HepG2 (cell line): ENCODE data around the gene PMPCB. TPM values are rescaled to one million over a fixed set of nuclear protein-coding genes. Genes with fewer than 3 reads are reported as not detected.

ENCODE experiments used
- CCDC6 ChIP-seq: sonication (generic); formaldehyde crosslinking; IDR thresholded peaks from 2 replicates; pipeline ENCODE4 v1.8.1; 2022; ENCODE audit warnings: mild to moderate bottlenecking, missing genetic modification reagents, moderate library complexity
- FOXA1 ChIP-seq, 2 experiments: fragments of 450-650 bp in 1 of 2; sonication (generic) in 1 of 2; formaldehyde crosslinking in 1 of 2; IDR thresholded peaks; 2 replicates each; pipeline versions ENCODE4 v1.4.0 to v1.6.1; 2016 to 2020; ENCODE audit warnings: missing genetic modification reagents in 1 of 2
- FOXP1 ChIP-seq, 2 experiments: fragments of 450-650 bp in 1 of 2; IDR thresholded peaks; 2 replicates each; pipeline ENCODE4 v1.6.1; 2017 to 2018; ENCODE audit warnings: antibody characterized with exemption in 1 of 2
- PITX1 ChIP-seq: sonication (generic); formaldehyde crosslinking; IDR thresholded peaks from 2 replicates; pipeline ENCODE4 v1.5.1; 2020; ENCODE audit warnings: mild to moderate bottlenecking, missing genetic modification reagents
- ZNF274 ChIP-seq: sonication (generic); formaldehyde crosslinking; IDR thresholded peaks from 2 replicates; pipeline ENCODE4 v1.5.1; 2020; ENCODE audit warnings: mild to moderate bottlenecking, missing genetic modification reagents
- ZNF589 ChIP-seq: sonication (generic); formaldehyde crosslinking; conservative IDR thresholded peaks from 2 replicates; pipeline ENCODE4 v1.8.0; 2022; ENCODE audit warnings: mild to moderate bottlenecking, moderate library complexity, missing genetic modification reagents
- ZNF629 ChIP-seq: sonication (generic); formaldehyde crosslinking; conservative IDR thresholded peaks from 2 replicates; pipeline ENCODE4 v1.5.0; 2020; ENCODE audit warnings: missing genetic modification reagents
- ZNF678 ChIP-seq: sonication (generic); formaldehyde crosslinking; IDR thresholded peaks from 2 replicates; pipeline ENCODE4 v1.4.0; 2020; ENCODE audit warnings: mild to moderate bottlenecking, missing genetic modification reagents
- ZNF766 ChIP-seq: sonication (generic); formaldehyde crosslinking; IDR thresholded peaks from 2 replicates; pipeline ENCODE4 v1.5.0; 2020; ENCODE audit warnings: missing genetic modification reagents, borderline replicate concordance
- polyA plus RNA-seq, 8 experiments: library from polyadenylated mRNA; depleted of rRNA in 3 of 8; stranded (reverse) in 7 of 8; unstranded in 1 of 8; fragments of >200 nt; fragmentation: Illumina TruSeq in 4 of 8; extraction: Trizol in 4 of 8; gene quantifications; 2 replicates each; pipeline versions ENCODE4 v1.2.1 to v1.2.3, GENCODE V29; 2011 to 2016; ENCODE audit warnings: low read depth in 4 of 8, missing spikeins in 1 of 8, mixed read lengths in 1 of 8; ENCODE audit not compliant: insufficient read depth in 1 of 8
- total RNA-seq, 5 experiments: library from RNA; depleted of rRNA; stranded (reverse); fragments of >200 nt; fragmentation: Illumina TruSeq; extraction: Trizol; gene quantifications; 2 replicates each; pipeline ENCODE4 v1.2.3, GENCODE V29; 2016; ENCODE audit warnings: low read depth in 1 of 5
- TF ChIP-seq, protein P1 (sequence below): sonication (generic); formaldehyde crosslinking; IDR thresholded peaks from 2 replicates; pipeline ENCODE4 v1.5.1; 2020; ENCODE audit warnings: missing genetic modification reagents, mild to moderate bottlenecking, borderline replicate concordance
- TF ChIP-seq, protein P2 (sequence below): sonication (generic); formaldehyde crosslinking; IDR thresholded peaks from 2 replicates; pipeline ENCODE4 v1.4.0; 2020; ENCODE audit warnings: missing genetic modification reagents
- TF ChIP-seq, protein P3 (sequence below): IDR thresholded peaks from 2 replicates; pipeline ENCODE4 v1.6.1; 2016; ENCODE audit warnings: low read depth, missing genetic modification reagents, missing compliant biosample characterization
- TF ChIP-seq, protein P4 (sequence below): sonication (generic); formaldehyde crosslinking; IDR thresholded peaks from 2 replicates; pipeline ENCODE4 v1.4.0; 2020; ENCODE audit warnings: mild to moderate bottlenecking, missing genetic modification reagents
- TF ChIP-seq, protein P5 (sequence below), 2 experiments: sonication (generic) in 1 of 2; formaldehyde crosslinking in 1 of 2; IDR thresholded peaks; 2 replicates each; pipeline versions ENCODE4 v1.6.1 to v1.9.0; 2014 to 2022; ENCODE audit warnings: antibody characterized with exemption in 1 of 2, borderline replicate concordance in 1 of 2, inconsistent platforms in 1 of 2, low read depth in 1 of 2, missing genetic modification reagents in 1 of 2

Gene PMPCB
- total and polyA plus RNA-seq, 2 of the 13 experiments (the other 11 are each of a cell fraction or from before 2014, with no cell fraction given), result 80.8 to 124 TPM

DNA sequence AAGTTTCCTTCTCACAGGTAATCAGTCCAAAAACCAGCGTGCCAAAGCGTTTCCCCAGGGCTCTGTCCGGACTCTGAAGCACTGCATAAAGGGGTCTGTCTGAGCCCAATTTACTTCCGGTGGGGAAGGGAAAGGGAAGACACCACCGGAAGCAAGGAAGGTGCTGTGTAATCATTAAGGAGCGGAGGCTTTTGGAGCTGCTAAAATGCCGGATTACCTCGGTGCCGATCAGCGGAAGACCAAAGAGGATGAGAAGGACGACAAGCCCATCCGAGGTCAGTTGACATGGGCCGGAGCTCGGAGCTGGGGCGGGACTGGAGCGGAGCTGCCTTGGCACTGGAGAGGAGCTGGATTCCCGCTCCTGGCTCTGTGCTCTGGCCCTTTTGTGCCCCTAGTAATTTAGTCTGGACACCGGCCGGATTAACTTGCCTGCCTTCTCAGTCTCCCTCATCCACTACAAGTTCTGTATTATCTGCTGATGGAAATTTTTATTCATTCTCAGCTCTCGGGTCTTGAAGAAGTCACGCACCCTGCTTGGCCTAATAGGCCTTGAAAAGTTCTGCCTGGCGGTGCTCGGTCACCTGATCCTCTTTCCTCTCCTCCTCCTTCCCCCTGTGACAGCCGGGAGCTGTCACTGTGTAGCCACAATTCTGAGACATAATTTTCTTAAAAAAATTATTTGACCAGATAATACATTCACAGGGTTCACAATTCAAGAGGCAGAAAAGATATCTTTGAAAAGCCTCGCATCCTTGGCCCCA lies 50.5 kb downstream of the PMPCB start, which contains the start of gene PSMC2 (continued):
- TF ChIP-seq, protein P1, sequence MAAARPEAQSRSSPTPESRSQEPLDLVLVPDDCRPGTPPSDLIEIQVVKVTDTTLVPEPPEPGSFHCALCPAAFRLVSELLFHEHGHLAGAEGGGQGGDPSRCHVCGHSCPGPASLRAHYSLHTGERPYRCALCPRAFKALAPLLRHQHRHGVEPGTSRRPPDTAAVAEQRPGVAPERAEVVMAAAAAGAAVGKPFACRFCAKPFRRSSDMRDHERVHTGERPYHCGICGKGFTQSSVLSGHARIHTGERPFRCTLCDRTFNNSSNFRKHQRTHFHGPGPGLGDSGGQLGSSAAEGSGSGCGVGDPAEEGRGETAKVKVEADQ (CRISPR knock-in tag), result peak; percentile 79; the same call in 1 of the 2 replicates
- TF ChIP-seq ZNF274 (CRISPR knock-in tag) (peak; percentile 52; the same call in 1 of the 2 replicates), ZNF629 (CRISPR knock-in tag) (no peak), ZNF589 (no peak), FOXA1 (IDR thresholded peaks at IDR 0.05) (no peak), FOXA1 (CRISPR knock-in tag; IDR thresholded peaks at IDR 0.05) (peak; percentile 63), FOXP1 (IDR thresholded peaks at IDR 0.05) (no peak), FOXP1 (CRISPR knock-in tag; IDR thresholded peaks at IDR 0.05) (no peak), PITX1 (CRISPR knock-in tag) (peak; percentile 47), ZNF678 (CRISPR knock-in tag) (no peak), ZNF766 (CRISPR knock-in tag) (no peak), CCDC6 (CRISPR knock-in tag) (no peak)
- TF ChIP-seq, protein P2, sequence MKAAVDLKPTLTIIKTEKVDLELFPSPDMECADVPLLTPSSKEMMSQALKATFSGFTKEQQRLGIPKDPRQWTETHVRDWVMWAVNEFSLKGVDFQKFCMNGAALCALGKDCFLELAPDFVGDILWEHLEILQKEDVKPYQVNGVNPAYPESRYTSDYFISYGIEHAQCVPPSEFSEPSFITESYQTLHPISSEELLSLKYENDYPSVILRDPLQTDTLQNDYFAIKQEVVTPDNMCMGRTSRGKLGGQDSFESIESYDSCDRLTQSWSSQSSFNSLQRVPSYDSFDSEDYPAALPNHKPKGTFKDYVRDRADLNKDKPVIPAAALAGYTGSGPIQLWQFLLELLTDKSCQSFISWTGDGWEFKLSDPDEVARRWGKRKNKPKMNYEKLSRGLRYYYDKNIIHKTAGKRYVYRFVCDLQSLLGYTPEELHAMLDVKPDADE (CRISPR knock-in tag), result no peak
- TF ChIP-seq, protein P3, sequence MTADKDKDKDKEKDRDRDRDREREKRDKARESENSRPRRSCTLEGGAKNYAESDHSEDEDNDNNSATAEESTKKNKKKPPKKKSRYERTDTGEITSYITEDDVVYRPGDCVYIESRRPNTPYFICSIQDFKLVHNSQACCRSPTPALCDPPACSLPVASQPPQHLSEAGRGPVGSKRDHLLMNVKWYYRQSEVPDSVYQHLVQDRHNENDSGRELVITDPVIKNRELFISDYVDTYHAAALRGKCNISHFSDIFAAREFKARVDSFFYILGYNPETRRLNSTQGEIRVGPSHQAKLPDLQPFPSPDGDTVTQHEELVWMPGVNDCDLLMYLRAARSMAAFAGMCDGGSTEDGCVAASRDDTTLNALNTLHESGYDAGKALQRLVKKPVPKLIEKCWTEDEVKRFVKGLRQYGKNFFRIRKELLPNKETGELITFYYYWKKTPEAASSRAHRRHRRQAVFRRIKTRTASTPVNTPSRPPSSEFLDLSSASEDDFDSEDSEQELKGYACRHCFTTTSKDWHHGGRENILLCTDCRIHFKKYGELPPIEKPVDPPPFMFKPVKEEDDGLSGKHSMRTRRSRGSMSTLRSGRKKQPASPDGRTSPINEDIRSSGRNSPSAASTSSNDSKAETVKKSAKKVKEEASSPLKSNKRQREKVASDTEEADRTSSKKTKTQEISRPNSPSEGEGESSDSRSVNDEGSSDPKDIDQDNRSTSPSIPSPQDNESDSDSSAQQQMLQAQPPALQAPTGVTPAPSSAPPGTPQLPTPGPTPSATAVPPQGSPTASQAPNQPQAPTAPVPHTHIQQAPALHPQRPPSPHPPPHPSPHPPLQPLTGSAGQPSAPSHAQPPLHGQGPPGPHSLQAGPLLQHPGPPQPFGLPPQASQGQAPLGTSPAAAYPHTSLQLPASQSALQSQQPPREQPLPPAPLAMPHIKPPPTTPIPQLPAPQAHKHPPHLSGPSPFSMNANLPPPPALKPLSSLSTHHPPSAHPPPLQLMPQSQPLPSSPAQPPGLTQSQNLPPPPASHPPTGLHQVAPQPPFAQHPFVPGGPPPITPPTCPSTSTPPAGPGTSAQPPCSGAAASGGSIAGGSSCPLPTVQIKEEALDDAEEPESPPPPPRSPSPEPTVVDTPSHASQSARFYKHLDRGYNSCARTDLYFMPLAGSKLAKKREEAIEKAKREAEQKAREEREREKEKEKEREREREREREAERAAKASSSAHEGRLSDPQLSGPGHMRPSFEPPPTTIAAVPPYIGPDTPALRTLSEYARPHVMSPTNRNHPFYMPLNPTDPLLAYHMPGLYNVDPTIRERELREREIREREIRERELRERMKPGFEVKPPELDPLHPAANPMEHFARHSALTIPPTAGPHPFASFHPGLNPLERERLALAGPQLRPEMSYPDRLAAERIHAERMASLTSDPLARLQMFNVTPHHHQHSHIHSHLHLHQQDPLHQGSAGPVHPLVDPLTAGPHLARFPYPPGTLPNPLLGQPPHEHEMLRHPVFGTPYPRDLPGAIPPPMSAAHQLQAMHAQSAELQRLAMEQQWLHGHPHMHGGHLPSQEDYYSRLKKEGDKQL, result no peak
- TF ChIP-seq, protein P4, sequence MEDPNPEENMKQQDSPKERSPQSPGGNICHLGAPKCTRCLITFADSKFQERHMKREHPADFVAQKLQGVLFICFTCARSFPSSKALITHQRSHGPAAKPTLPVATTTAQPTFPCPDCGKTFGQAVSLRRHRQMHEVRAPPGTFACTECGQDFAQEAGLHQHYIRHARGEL (CRISPR knock-in tag), result no peak
- TF ChIP-seq, protein P5, sequence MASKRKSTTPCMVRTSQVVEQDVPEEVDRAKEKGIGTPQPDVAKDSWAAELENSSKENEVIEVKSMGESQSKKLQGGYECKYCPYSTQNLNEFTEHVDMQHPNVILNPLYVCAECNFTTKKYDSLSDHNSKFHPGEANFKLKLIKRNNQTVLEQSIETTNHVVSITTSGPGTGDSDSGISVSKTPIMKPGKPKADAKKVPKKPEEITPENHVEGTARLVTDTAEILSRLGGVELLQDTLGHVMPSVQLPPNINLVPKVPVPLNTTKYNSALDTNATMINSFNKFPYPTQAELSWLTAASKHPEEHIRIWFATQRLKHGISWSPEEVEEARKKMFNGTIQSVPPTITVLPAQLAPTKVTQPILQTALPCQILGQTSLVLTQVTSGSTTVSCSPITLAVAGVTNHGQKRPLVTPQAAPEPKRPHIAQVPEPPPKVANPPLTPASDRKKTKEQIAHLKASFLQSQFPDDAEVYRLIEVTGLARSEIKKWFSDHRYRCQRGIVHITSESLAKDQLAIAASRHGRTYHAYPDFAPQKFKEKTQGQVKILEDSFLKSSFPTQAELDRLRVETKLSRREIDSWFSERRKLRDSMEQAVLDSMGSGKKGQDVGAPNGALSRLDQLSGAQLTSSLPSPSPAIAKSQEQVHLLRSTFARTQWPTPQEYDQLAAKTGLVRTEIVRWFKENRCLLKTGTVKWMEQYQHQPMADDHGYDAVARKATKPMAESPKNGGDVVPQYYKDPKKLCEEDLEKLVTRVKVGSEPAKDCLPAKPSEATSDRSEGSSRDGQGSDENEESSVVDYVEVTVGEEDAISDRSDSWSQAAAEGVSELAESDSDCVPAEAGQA (IDR thresholded peaks at IDR 0.05; ENCODE audit: low read depth), result 0 out of 2 replicates have a peak, but pooled peaks have one; percentile 62
- TF ChIP-seq, protein P5 (CRISPR knock-in tag; IDR thresholded peaks at IDR 0.05; ENCODE audit: borderline replicate concordance), result no peak
